Hippocampal formation (tissue), 2 donors: Measurements from ENCODE around the gene SDCCAG8.

Experiments used
- DNase-seq, 2 donors: peaks; one replicate each; lab custom pipeline; 2025; lab: John Stamatoyannopoulos, UW

The SDCCAG8 gene

GRCh38 chr1:243482141-243483022, 226.5 kb downstream of the SDCCAG8 start:
- no peak for DNase-seq

GRCh38 chr1:243483071-243483771, 227.4 kb downstream of the SDCCAG8 start:
- DNase-seq = no peak

GRCh38 chr1:243483952-243484351, 228.1 kb downstream of the SDCCAG8 start:
- DNase-seq = no peak

GRCh38 chr1:243487036-243487648, 231.3 kb downstream of the SDCCAG8 start:
- DNase-seq = no peak

- DNase-seq = no peak
Observed at GRCh38 chr1:243487649-243488227, 231.9 kb downstream of the SDCCAG8 start.

GRCh38 chr1:243488459-243489157, 232.8 kb downstream of the SDCCAG8 start:
- DNase-seq = no peak

- no peak for DNase-seq
Observed at GRCh38 chr1:243489158-243489527, 233.3 kb downstream of the SDCCAG8 start.

- no peak for DNase-seq
Observed at GRCh38 chr1:243489681-243490546, 234.1 kb downstream of the SDCCAG8 start.

GRCh38 chr1:243490748-243491686, 235.2 kb downstream of the SDCCAG8 start:
- peak in 1 of 2 donors; percentile 67 for DNase-seq

- DNase-seq = no peak
Observed at GRCh38 chr1:243493156-243494129, 237.6 kb downstream of the SDCCAG8 start.

GRCh38 chr1:243494741-243495431, 239.0 kb downstream of the SDCCAG8 start:
- no peak for DNase-seq

- DNase-seq = peak in 1 of 2 donors; percentile 91
Observed at GRCh38 chr1:243495442-243496186, 239.8 kb downstream of the SDCCAG8 start.

GRCh38 chr1:243496187-243496646, 240.4 kb downstream of the SDCCAG8 start:
- peak; percentile 86 to 91 for DNase-seq

- DNase-seq = no peak
Observed at GRCh38 chr1:243496806-243497205, 241.0 kb downstream of the SDCCAG8 start.

- DNase-seq = no peak
Observed at GRCh38 chr1:243497939-243498681, 242.3 kb downstream of the SDCCAG8 start.

- DNase-seq = no peak
Observed at GRCh38 chr1:243499248-243499647, 243.4 kb downstream of the SDCCAG8 start.
